GM18951 (cell line): ENCODE data around the gene DSCAM.

Experiments
- POLR2A ChIP-seq: IDR thresholded peaks from 4 replicates; pipeline ENCODE4 v1.6.1; 2011; ENCODE audit warnings: mild to moderate bottlenecking; ENCODE audit not compliant: insufficient read length, insufficient read depth; ENCODE audit errors: extremely low read depth
- in situ Hi-C: fragments of 300-500 bp; cut with MboI; formaldehyde crosslinking; loops from one replicate; pipeline ENCODE4 v1.12.0; 2022; ENCODE audit warnings: low sequenced_read_pairs, mixed read lengths, inconsistent platforms; ENCODE audit not compliant: unreplicated experiment

DSCAM gene

DNA sequence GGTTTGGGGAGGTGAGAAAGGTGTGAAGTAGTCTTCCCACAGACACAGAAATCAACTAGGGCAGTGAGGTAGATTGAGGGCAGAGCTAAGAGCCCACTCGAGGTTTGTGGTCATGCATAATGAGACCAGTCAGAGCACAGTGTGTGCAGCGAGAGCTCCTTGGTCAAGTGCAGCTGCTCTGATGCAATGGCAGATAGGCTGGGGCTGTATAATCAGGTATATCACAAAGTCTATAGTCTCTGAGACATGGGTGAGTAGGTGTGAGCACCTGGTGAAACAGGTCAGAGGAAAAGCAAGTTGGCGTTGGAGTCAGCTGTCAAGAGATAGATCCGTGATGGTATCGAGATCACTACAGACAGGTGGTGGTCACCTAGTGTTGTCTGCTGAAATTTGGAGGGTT lies 17.6 kb downstream of the DSCAM start:
- TF ChIP-seq POLR2A = no peak
- in situ Hi-C loops = no loop called here

DNA sequence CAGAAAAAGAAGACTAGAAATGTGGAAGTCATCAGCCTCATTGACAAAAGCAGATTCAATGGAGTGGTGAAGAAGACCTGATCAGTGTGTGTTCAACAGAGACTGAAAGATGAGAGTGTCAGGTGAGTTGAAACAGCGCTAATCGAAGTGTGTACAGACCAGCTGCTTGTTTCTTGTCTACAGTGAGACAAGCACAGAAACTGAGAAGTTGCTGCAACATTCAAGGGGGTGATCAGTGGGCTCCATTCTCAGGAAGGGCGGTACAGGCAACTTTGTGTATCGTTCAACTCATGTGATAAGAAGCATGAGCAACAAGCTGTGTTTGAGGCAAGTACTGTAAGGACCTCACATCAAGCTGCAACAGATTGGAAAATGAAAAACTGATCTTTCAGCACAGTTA lies 19.4 kb downstream of the DSCAM start:
- in situ Hi-C loops = no loop called here
- no peak for TF ChIP-seq POLR2A

DNA sequence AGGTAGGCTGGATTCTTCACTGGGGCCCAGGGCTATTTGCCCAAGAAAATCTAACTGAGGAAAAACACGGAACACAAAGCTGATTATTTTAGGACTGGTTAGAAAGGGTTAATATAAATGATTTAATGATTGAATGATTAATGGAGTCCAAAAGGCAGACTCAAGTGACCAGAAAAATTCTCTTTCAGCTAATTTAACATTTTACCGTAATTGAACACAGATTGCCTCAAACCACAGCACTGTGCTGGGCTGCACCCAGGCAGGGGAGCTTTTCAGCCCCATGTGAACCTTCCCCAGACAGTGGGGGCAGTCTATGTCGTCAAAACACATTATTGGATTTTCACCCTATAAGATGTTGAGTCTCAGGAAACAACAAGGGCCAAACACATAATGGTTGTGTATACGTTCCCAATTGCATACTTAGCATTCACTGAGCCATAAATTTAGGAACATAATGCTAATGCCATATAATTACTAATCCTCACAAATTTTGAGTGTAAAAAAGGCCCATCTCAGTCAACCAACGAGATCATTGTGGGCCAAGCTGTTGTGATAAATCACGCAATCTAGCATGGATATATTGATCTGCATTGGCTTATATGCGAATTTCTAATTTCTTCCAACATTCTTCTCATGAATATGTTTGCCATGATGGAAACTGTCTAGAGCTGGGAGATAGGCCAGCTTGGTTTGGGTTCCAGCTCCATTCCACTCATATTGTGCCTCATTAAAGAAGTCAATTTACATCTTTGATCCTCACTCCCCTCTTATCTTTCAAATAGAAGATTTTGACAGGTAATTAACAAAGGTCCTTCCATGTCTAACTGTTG lies 27.7 kb downstream of the DSCAM start:
- in situ Hi-C loops = no loop called here
- no peak for TF ChIP-seq POLR2A

DNA sequence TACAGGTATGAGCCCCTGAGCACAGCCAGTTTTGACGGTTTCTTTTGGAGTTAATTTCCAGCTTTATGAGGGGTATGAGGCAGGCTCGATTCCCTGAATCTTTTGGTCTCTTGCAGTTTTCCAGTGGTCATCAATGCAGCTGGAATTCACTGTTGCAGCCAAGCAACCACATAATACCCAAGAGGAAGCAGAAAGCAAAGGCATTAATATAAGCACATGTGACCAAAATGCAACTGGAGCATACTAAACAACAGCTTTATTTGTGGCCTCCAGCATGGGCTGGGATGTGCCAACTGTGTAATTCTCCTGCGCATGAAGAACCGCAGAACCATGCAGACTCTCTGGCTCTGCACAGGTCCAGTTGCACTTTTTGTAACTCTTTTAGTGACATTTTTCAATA lies 33.0 kb downstream of the DSCAM start:
- in situ Hi-C loops = no loop called here
- TF ChIP-seq POLR2A = no peak

DNA sequence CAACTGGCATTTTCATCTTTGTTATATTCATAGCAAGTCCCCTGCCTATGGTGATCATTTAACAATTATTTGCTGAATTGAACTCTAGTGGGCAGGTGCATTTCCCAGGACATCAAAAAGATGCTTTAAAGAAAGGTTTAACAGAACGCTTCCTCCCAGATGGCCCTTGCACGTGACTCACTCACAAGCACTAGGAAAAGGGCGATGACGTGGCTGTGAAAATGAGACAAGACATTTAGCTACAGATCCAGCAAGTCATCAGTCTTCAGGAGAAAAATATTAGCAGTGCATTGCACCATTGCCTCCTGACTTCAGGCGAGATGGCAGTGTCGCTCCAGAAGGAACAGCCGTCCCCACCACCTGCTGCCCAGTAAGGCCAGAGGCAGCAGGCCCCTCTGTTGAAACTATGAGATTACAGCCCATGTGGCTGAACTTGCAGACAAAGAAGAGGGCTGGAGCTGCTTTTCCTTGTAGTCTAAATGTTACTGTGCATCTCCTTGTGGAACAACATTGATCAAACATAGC lies 37.2 kb downstream of the DSCAM start:
- TF ChIP-seq POLR2A = no peak
- in situ Hi-C loops = no loop called here

DNA sequence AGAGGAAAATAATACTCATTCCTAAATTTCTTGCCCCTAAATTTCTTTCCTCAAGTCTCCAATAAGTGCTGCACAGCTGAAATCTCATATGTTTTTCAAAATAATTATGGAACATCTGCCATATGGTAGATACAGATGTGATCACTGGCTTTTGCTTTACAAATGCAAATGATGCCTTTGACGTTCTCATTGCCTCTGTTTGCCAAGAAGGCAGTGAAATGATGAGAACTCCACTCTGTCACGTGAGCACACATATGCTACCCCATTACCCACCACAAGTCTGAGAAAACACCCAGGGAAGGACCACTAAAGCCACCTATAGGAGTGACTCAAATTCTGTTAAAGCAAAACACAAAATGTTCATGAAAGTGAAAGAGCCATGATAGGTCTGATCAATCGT lies 43.9 kb downstream of the DSCAM start:
- TF ChIP-seq POLR2A = no peak
- in situ Hi-C loops = no loop called here

DNA sequence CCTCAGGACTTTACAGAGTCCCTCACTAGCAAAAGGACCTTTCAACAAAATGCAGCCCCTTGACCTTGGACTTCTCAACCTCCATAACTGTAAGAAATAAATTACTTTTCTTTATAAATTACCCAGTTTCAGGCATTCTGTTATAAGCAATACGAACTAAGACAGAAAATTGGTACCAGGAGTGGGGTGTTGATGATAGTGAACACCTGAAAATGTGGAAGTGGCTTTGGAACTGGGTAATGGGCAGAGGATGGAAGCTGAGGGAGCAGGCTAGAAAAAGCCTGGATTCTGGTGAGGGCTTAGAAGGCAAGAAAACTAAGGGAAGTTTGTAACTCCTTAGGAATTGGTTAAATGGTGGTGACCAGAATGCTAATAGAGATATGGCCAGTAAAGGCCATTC lies 46.8 kb downstream of the DSCAM start:
- TF ChIP-seq POLR2A = no peak
- in situ Hi-C loops = no loop called here

DNA sequence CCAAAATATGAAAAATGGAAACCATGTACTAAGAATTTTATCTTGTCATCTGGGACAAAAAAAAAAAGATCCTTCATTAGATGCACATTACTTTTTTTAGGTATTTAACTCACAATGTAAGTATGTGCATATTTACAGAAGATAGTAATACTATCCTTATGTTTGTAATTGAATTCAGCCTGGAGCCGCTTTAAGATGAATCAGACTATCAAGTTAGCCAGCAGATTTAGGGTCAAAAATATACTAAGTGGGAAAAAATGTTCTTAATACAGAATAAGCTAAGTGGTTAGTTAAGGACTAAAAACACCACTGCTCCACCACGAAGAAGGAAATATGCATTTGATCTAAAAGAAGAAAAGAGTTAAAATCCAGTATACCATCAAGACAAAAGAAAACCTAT lies 49.1 kb downstream of the DSCAM start:
- in situ Hi-C loops = no loop called here
- TF ChIP-seq POLR2A = no peak

DNA sequence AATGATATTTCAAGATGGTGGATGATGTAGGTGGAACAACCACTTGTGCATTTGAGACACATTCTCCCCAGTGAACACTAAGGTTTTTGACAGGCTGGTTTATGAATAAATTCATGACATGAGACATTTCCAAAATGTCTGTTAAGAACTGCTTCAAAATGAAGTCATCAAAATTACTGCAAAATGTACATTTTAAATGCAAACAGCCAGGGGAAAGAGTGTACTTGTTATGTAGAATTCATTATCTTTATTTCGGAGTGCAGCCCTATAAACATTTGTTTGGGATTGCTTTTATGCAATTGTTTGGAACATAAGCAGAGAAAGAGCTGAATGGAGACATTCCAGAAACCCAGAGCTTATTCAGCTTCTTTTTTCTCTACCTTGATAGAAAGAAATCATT lies 49.5 kb downstream of the DSCAM start:
- in situ Hi-C loops = no loop called here
- TF ChIP-seq POLR2A = no peak

DNA sequence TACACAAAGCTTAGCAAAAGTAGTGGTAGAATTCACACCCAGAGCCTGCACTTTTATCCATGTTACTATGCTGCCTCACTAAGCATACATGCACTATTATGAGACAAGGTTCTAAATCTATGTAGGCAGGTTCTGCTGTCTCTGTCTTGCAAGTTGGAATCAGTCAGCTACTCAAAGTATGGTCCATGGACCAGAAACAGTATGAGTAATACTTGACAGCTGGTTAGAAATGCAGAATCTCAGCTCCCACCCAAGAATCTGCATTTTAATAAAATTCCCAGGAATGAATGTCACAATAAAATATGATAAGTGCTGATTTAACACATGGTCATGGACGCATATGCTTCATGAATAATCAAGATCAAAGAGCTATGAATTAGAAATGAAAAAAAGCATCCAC lies 50.5 kb downstream of the DSCAM start:
- in situ Hi-C loops = no loop called here
- TF ChIP-seq POLR2A = no peak

DNA sequence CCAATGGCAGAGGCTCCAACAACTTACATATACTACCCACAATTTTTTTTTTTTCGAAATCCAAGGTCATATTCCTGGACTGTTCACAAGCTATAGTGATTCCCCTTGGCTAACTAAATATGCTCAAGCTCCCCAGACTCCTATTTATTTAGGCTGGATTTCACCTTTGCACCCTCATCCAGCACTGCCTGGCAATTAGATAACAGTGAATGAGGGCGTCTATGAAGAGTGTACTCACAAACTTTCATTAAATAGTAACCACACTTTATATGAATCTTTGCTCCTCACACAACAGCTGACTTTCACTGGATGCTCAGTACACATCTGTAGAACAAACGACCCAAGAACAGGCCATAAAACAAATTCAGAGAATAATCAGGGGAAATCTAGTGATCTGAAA lies 51.6 kb downstream of the DSCAM start:
- TF ChIP-seq POLR2A = no peak
- in situ Hi-C loops = no loop called here

DNA sequence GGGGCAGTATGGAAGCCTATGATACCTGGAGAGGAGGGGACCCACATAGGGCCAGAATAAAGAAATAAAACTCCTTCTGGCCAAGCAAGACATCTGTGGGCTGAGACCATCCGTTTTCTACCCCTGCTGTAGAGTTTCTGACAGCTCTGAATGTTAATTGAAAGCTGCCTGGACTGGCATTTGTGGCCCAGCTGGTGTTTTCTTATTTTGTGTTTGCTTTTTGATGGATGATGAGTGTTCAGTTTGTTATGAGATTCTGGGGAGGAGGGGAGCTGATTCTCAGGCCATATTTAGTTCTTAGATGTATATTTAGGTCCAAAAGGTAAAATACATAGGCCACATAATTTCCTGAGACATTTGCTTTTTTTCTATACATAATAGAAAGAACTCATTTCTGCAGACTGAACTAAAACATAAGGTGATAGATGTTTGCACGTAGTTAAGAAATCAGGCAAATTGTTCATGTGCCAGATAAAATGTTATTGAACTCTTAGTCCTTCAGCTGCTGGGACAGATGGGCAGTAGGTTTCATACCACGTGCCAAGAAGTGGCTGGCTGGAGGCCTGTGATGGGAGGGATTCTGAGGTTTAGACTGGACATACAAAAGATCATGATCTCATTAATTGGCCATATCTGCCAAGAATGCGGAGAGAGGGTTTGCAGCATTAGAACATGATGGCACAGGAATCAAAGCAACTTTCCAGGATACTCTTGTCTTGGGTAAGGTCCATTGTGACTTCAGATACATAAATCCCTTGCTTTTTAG lies 54.1 kb downstream of the DSCAM start:
- no peak for TF ChIP-seq POLR2A
- in situ Hi-C loops = no loop called here

DNA sequence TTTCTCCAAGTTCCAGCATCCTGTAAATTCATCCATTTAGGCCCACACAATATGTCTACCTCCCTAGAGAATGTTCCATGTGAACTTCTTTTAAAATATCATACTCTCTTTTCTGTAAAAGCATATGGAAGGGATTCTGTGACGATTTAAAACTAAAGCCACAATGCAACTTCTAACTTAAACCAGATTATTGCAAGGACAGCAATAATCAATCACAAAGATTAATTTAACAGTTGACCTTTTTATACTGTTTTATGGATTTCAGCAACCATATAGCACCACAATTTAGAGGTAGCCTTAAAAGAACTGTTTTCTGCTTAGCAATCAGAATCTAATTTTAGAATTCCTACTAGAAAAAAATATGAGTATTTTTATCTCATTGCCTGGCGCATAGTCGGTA lies 58.3 kb downstream of the DSCAM start:
- in situ Hi-C loops = no loop called here
- no peak for TF ChIP-seq POLR2A

DNA sequence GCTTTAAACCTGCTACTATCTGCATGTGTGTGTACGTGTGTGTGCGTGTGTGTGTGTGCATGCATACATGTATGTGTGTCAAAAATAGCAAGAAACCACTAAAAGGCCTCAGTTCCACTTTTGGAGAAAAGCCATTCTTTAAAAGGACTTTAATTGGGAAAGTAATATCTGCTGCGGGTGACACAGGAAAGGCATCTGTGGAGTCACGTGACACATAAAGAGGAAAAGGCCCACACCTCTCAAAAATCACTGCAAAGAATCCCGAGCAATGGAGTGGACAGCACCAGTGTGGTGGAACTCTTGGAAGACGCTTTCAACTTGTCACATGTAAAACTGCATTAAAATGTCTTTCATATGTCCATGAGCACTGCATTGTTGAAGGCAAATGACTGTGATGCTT lies 63.6 kb downstream of the DSCAM start:
- in situ Hi-C loops = no loop called here

More for the DNA sequence above, 63.6 kb downstream of the DSCAM start:
- TF ChIP-seq POLR2A = no peak
